ENCODE measurements around the gene DPF3.

Gene DPF3

GRCh38 chr14:72906879-72907278 lies 13.0 kb upstream of the DPF3 start:
- CTCF ChIA-PET, result interaction anchor here (4.8 to 6.1 kb wide), 3 partner anchors 14 to 392 kb away, joined by 53 to 295 read pairs (median 68); partner anchors contain the start of gene DPF3
- DNase-seq (ENCODE audit: extremely low spot score), result no peak
- POLR2A ChIA-PET, result no interaction called here
- no peak for TF ChIP-seq CTCF (IDR thresholded peaks at IDR 0.05; ENCODE audit: control extremely low read depth, extremely low read depth, low read depth, missing control alignments)

- DNase-seq (ENCODE audit: extremely low spot score), result no peak
- no peak for TF ChIP-seq CTCF (IDR thresholded peaks at IDR 0.05; ENCODE audit: control extremely low read depth, extremely low read depth, low read depth, missing control alignments)
- ChIA-PET POLR2A (no interaction called here), CTCF (interaction anchor here (0.6 to 5.0 kb wide), 11 partner anchors 10 to 464 kb away, joined by 3 to 295 read pairs (median 5); partner anchors contain the start of gene DPF3)
Measured at GRCh38 chr14:72906316-72906715, 12.4 kb upstream of the DPF3 start.

GRCh38 chr14:72904840-72905561 lies 11.1 kb upstream of the DPF3 start:
- peak; percentile 59 for DNase-seq (ENCODE audit: extremely low spot score)
- ChIA-PET POLR2A (interaction anchor here (0.6 kb wide), 1 partner anchor 517 kb away, joined by 5 read pairs; no protein-coding TSS in a partner anchor), CTCF (interaction anchor here (0.6 to 5.0 kb wide), 42 partner anchors 8 to 801 kb away, joined by 3 to 295 read pairs (median 4); partner anchors contain the start of genes DCAF4 and DPF3)
- peak; percentile 89 for TF ChIP-seq CTCF (IDR thresholded peaks at IDR 0.05; ENCODE audit: control extremely low read depth, extremely low read depth, low read depth, missing control alignments)

- TF ChIP-seq CTCF (IDR thresholded peaks at IDR 0.05; ENCODE audit: control extremely low read depth, extremely low read depth, low read depth, missing control alignments), result no peak
- DNase-seq (ENCODE audit: extremely low spot score), result no peak
- ChIA-PET POLR2A (interaction anchor here (1.0 kb wide), 1 partner anchor 390 kb away, joined by 3 read pairs; no protein-coding TSS in a partner anchor), CTCF (interaction anchor here (0.7 to 5.0 kb wide), 34 partner anchors 9 to 800 kb away, joined by 3 to 295 read pairs (median 5); partner anchors contain the start of gene DPF3)
Measured at GRCh38 chr14:72904218-72904617, 10.3 kb upstream of the DPF3 start.

- no peak for TF ChIP-seq CTCF (IDR thresholded peaks at IDR 0.05; ENCODE audit: control extremely low read depth, extremely low read depth, low read depth, missing control alignments)
- CTCF ChIA-PET, result interaction anchor here (0.7 to 5.0 kb wide), 29 partner anchors 9 to 800 kb away, joined by 3 to 295 read pairs (median 5); partner anchors contain the start of gene DPF3
- DNase-seq (ENCODE audit: extremely low spot score), result no peak
- POLR2A ChIA-PET, result interaction anchor here (1.0 kb wide), 1 partner anchor 389 kb away, joined by 3 read pairs; no protein-coding TSS in a partner anchor
Measured at GRCh38 chr14:72903716-72904115, 9.8 kb upstream of the DPF3 start.

- ChIA-PET POLR2A (no interaction called here), CTCF (interaction anchor here (1.1 to 5.0 kb wide), 15 partner anchors 10 to 799 kb away, joined by 3 to 295 read pairs (median 6); partner anchors contain the start of gene DPF3)
- TF ChIP-seq CTCF (IDR thresholded peaks at IDR 0.05; ENCODE audit: control extremely low read depth, extremely low read depth, low read depth, missing control alignments), result no peak
- DNase-seq (ENCODE audit: extremely low spot score), result no peak
Measured at GRCh38 chr14:72902801-72903530, 9.1 kb upstream of the DPF3 start.

Data from GM10248 (cell line).